Measurements from ENCODE around the gene SNRNP70. TPM values are rescaled to one million over a fixed set of nuclear protein-coding genes. Genes with fewer than 3 reads are reported as not detected.

SNRNP70 gene
- total RNA-seq, 4 donors from 2014 or later, result 55.6 to 305 (median 107) TPM

- Histone ChIP-seq H3K4me1 (peaks cover 22 to 58% of the 10 kb centered on the region in 2 donors), H3K9me3 (no peaks in the 10 kb centered on the region), H3K4me3 (peak overlapping the region; percentile 64 to 87 (median 83)), H3K27ac (peak overlapping the region; percentile 99 to 100 (median 99)), H3K36me3 (no peaks in the 10 kb centered on the region), H3K27me3 (no peaks in the 10 kb centered on the region)
- ATAC-seq (no peak), DNase-seq (no peak)
- in situ Hi-C loops (cut with MboI; ENCODE audit: low sequenced_read_pairs in 4 of 4), result no loop called here
- TF ChIP-seq CTCF (IDR thresholded peaks at IDR 0.05 in 4 of 5, conservative IDR thresholded peaks at IDR 0.05 in 1 of 5) (no peak), POLR2A (IDR thresholded peaks at IDR 0.05) (no peak)
- intact Hi-C loops (cut with DNase I; ENCODE audit: low total_unique reads), result loop anchor here (2.0 to 5.0 kb wide), 3 partner anchors 32 to 514 kb away; partner anchors contain the start of genes C19orf73, DBP, GYS1 and PPFIA3
Measured at GRCh38 chr19:49150944-49151243, 65.6 kb downstream of the SNRNP70 start.

- ATAC-seq, result peak; percentile 41 to 43
Measured at GRCh38 chr19:49151267-49152118, 66.2 kb downstream of the SNRNP70 start.

GRCh38 chr19:49152119-49152550, 66.9 kb downstream of the SNRNP70 start:
- ATAC-seq (no peak), DNase-seq (no peak)
- peak overlapping the region; percentile 64 to 87 (median 83) for H3K4me3 ChIP-seq
- TF ChIP-seq POLR2A (IDR thresholded peaks at IDR 0.05) (no peak), CTCF (IDR thresholded peaks at IDR 0.05 in 4 of 5, conservative IDR thresholded peaks at IDR 0.05 in 1 of 5) (no peak)
- H3K4me1 ChIP-seq, result peaks cover 18 to 54% of the 10 kb centered on the region in 2 donors
- intact Hi-C loops (cut with DNase I; ENCODE audit: low total_unique reads) (loop anchor here (5.0 kb wide), 1 partner anchor 515 kb away; the partner anchor contains the start of gene DBP), in situ Hi-C loops (cut with MboI; ENCODE audit: low sequenced_read_pairs in 4 of 4) (no loop called here)
- H3K27ac ChIP-seq, result peak overlapping the region; percentile 99 to 100 (median 99)
- no peaks in the 10 kb centered on the region for H3K27me3 ChIP-seq
- no peaks in the 10 kb centered on the region for H3K9me3 ChIP-seq
- H3K36me3 ChIP-seq, result no peaks in the 10 kb centered on the region

More at GRCh38 chr19:49151267-49152118, 66.2 kb downstream of the SNRNP70 start:
- H3K36me3 ChIP-seq, result no peaks in the 10 kb centered on the region
- H3K27ac ChIP-seq, result peak overlapping the region; percentile 99 to 100 (median 99)
- peak overlapping the region; percentile 64 to 87 (median 83) for H3K4me3 ChIP-seq
- intact Hi-C loops (cut with DNase I; ENCODE audit: low total_unique reads) (loop anchor here (2.0 to 5.0 kb wide), 3 partner anchors 33 to 514 kb away; partner anchors contain the start of genes C19orf73, DBP, GYS1 and PPFIA3), in situ Hi-C loops (cut with MboI; ENCODE audit: low sequenced_read_pairs in 4 of 4) (no loop called here)
- peak; percentile 80 to 94 for DNase-seq
- TF ChIP-seq POLR2A (IDR thresholded peaks at IDR 0.05), result no peak
- no peak for TF ChIP-seq CTCF (IDR thresholded peaks at IDR 0.05 in 4 of 5, conservative IDR thresholded peaks at IDR 0.05 in 1 of 5)
- no peaks in the 10 kb centered on the region for H3K9me3 ChIP-seq
- H3K27me3 ChIP-seq, result no peaks in the 10 kb centered on the region
- H3K4me1 ChIP-seq, result peaks cover 18 to 54% of the 10 kb centered on the region in 2 donors

- Histone ChIP-seq H3K27ac (peak overlapping the region; percentile 99 to 100 (median 99)), H3K4me3 (peak overlapping the region; percentile 64 to 87 (median 83)), H3K4me1 (peaks cover 18 to 54% of the 10 kb centered on the region in 2 donors), H3K36me3 (no peaks in the 10 kb centered on the region), H3K9me3 (no peaks in the 10 kb centered on the region), H3K27me3 (no peaks in the 10 kb centered on the region)
- no peak for ATAC-seq
- no peak for DNase-seq
- in situ Hi-C loops (cut with MboI; ENCODE audit: low sequenced_read_pairs in 4 of 4) (no loop called here), intact Hi-C loops (cut with DNase I; ENCODE audit: low total_unique reads) (loop anchor here (5.0 kb wide), 1 partner anchor 516 kb away; the partner anchor contains the start of gene DBP)
- TF ChIP-seq POLR2A (IDR thresholded peaks at IDR 0.05) (no peak), CTCF (IDR thresholded peaks at IDR 0.05 in 4 of 5, conservative IDR thresholded peaks at IDR 0.05 in 1 of 5) (no peak)
Measured at GRCh38 chr19:49153167-49153809, 68.0 kb downstream of the SNRNP70 start.

All from gastrocnemius medialis (tissue), 4 donors.